Uterus (tissue), 4 donors: ENCODE data around the gene ANKRD44. TPM values are rescaled to one million over a fixed set of nuclear protein-coding genes. Genes with fewer than 3 reads are reported as not detected.

Experiments
- DNase-seq, 2 donors: peaks; one replicate each; pipeline ENCODE4 v3.0.0-alpha.2; 2019 to 2020
- H3K27ac ChIP-seq, 2 donors: fragments of 200-600 bp; sonication (generic); 1 replicate in 1 of 2; 2 replicates in 1 of 2; pipeline ENCODE4 v1.5.1; 2016 to 2018
- H3K27me3 ChIP-seq, 2 donors: fragments of 200-600 bp; sonication (generic); one replicate each; pipeline ENCODE4 v1.5.1; 2018 to 2019; ENCODE audit warnings: control low read depth in 1 of 2
- H3K36me3 ChIP-seq, 2 donors: fragments of 200-600 bp; sonication (generic); one replicate each; pipeline ENCODE4 v1.5.1; 2019; ENCODE audit warnings: control low read depth in 1 of 2
- H3K4me1 ChIP-seq, 2 donors: fragments of 200-600 bp; sonication (generic); one replicate each; pipeline ENCODE4 v1.5.1; 2018 to 2019; ENCODE audit warnings: control low read depth in 1 of 2
- H3K4me3 ChIP-seq, 2 donors: fragments of 200-600 bp; sonication (generic); 1 replicate in 1 of 2; 2 replicates in 1 of 2; pipeline ENCODE4 v1.5.1; 2018 to 2019; ENCODE audit warnings: mild to moderate bottlenecking in 1 of 2
- H3K9me3 ChIP-seq, 2 donors: fragments of 200-600 bp; sonication (generic); one replicate each; pipeline ENCODE4 v1.5.1; 2019; ENCODE audit warnings: control low read depth in 1 of 2
- CTCF ChIP-seq, 4 experiments: fragments of 200-600 bp in 2 of 4; fragments of 450-650 bp in 2 of 4; sonication (generic) in 2 of 4; IDR thresholded peaks; one replicate each; pipeline ENCODE4 v1.5.1; 2016 to 2019; ENCODE audit warnings: antibody characterized with exemption in 4 of 4, mild to moderate bottlenecking in 2 of 4, moderate library complexity in 1 of 4
- POLR2A ChIP-seq, 2 donors: fragments of 450-650 bp; IDR thresholded peaks; one replicate each; pipeline ENCODE4 v1.6.1; 2016; ENCODE audit warnings: antibody characterized with exemption in 2 of 2, mild to moderate bottlenecking in 1 of 2, moderate library complexity in 1 of 2
- intact Hi-C: fragments of 100-400 bp; cut with DNase I; formaldehyde crosslinking; loops from one replicate; pipeline ENCODE4 v1.15.1; 2023; ENCODE audit warnings: low total_unique reads
- total RNA-seq, 4 donors: library from RNA; depleted of rRNA in 3 of 4; stranded (reverse); fragments of >200 nt in 3 of 4; gene quantifications; one replicate each; pipeline versions ENCODE4 v1.1.0 to v1.2.4, GENCODE V29; 2014 to 2023
- donor health status: DM: yes; HTN: yes; CAD: no.

Gene ANKRD44
- total RNA-seq, 4 donors from 2014 or later, result 14.4 to 71.5 (median 23.2) TPM

- H3K27ac ChIP-seq, result no peak overlapping the region
- H3K36me3 ChIP-seq, result no peaks in the 10 kb centered on the region
- H3K9me3 ChIP-seq, result no peaks in the 10 kb centered on the region
- no peak overlapping the region for H3K4me3 ChIP-seq
- H3K27me3 ChIP-seq, result no peaks in the 10 kb centered on the region
- intact Hi-C loops, result no loop called here
- no peak for DNase-seq
- TF ChIP-seq POLR2A (IDR thresholded peaks at IDR 0.05) (no peak), CTCF (IDR thresholded peaks at IDR 0.05) (no peak)
- H3K4me1 ChIP-seq, result no peaks in the 10 kb centered on the region
Measured at GRCh38 chr2:197234671-197235191, 75.8 kb downstream of the ANKRD44 start.

- H3K27me3 ChIP-seq, result no peaks in the 10 kb centered on the region
- TF ChIP-seq CTCF (IDR thresholded peaks at IDR 0.05) (no peak), POLR2A (IDR thresholded peaks at IDR 0.05) (no peak)
- intact Hi-C loops, result no loop called here
- DNase-seq, result no peak
- H3K27ac ChIP-seq, result no peak overlapping the region
- H3K4me3 ChIP-seq, result no peak overlapping the region
- no peaks in the 10 kb centered on the region for H3K4me1 ChIP-seq
- no peaks in the 10 kb centered on the region for H3K36me3 ChIP-seq
- H3K9me3 ChIP-seq, result no peaks in the 10 kb centered on the region
Measured at GRCh38 chr2:197233473-197233872, 77.1 kb downstream of the ANKRD44 start.

- intact Hi-C loops, result no loop called here
- DNase-seq, result no peak
- TF ChIP-seq CTCF (IDR thresholded peaks at IDR 0.05) (no peak), POLR2A (IDR thresholded peaks at IDR 0.05) (no peak)
- Histone ChIP-seq H3K4me1 (no peaks in the 10 kb centered on the region), H3K27ac (no peak overlapping the region), H3K27me3 (no peaks in the 10 kb centered on the region), H3K36me3 (no peaks in the 10 kb centered on the region), H3K4me3 (no peak overlapping the region), H3K9me3 (no peaks in the 10 kb centered on the region)
Measured at GRCh38 chr2:197232010-197232409, 78.6 kb downstream of the ANKRD44 start.

GRCh38 chr2:197229509-197230443 lies 80.8 kb downstream of the ANKRD44 start:
- TF ChIP-seq CTCF (IDR thresholded peaks at IDR 0.05), result no peak
- TF ChIP-seq POLR2A (IDR thresholded peaks at IDR 0.05), result no peak
- no peak overlapping the region for H3K27ac ChIP-seq
- no peak for DNase-seq
- H3K27me3 ChIP-seq, result no peaks in the 10 kb centered on the region
- no peak overlapping the region for H3K4me3 ChIP-seq
- no peaks in the 10 kb centered on the region for H3K4me1 ChIP-seq
- no peaks in the 10 kb centered on the region for H3K9me3 ChIP-seq
- intact Hi-C loops, result no loop called here
- H3K36me3 ChIP-seq, result no peaks in the 10 kb centered on the region

GRCh38 chr2:197223451-197223850 lies 87.1 kb downstream of the ANKRD44 start:
- no peaks in the 10 kb centered on the region for H3K9me3 ChIP-seq
- H3K36me3 ChIP-seq, result no peaks in the 10 kb centered on the region
- no peaks in the 10 kb centered on the region for H3K27me3 ChIP-seq
- H3K4me1 ChIP-seq, result no peaks in the 10 kb centered on the region
- H3K27ac ChIP-seq, result no peak overlapping the region
- no peak for TF ChIP-seq POLR2A (IDR thresholded peaks at IDR 0.05)
- no peak for TF ChIP-seq CTCF (IDR thresholded peaks at IDR 0.05)
- no peak for DNase-seq
- no peak overlapping the region for H3K4me3 ChIP-seq
- intact Hi-C loops, result no loop called here
